Uterus (tissue), 4 donors: Measurements from ENCODE around the gene STK32C. TPM values are rescaled to one million over a fixed set of nuclear protein-coding genes. Genes with fewer than 3 reads are reported as not detected.

Source experiments
- DNase-seq, 2 donors: peaks; one replicate each; pipeline ENCODE4 v3.0.0-alpha.2; 2019 to 2020
- H3K27ac ChIP-seq, 2 donors: fragments of 200-600 bp; sonication (generic); 1 replicate in 1 of 2; 2 replicates in 1 of 2; pipeline ENCODE4 v1.5.1; 2016 to 2018
- H3K27me3 ChIP-seq, 2 donors: fragments of 200-600 bp; sonication (generic); one replicate each; pipeline ENCODE4 v1.5.1; 2018 to 2019; ENCODE audit warnings: control low read depth in 1 of 2
- H3K36me3 ChIP-seq, 2 donors: fragments of 200-600 bp; sonication (generic); one replicate each; pipeline ENCODE4 v1.5.1; 2019; ENCODE audit warnings: control low read depth in 1 of 2
- H3K4me1 ChIP-seq, 2 donors: fragments of 200-600 bp; sonication (generic); one replicate each; pipeline ENCODE4 v1.5.1; 2018 to 2019; ENCODE audit warnings: control low read depth in 1 of 2
- H3K4me3 ChIP-seq, 2 donors: fragments of 200-600 bp; sonication (generic); 1 replicate in 1 of 2; 2 replicates in 1 of 2; pipeline ENCODE4 v1.5.1; 2018 to 2019; ENCODE audit warnings: mild to moderate bottlenecking in 1 of 2
- H3K9me3 ChIP-seq, 2 donors: fragments of 200-600 bp; sonication (generic); one replicate each; pipeline ENCODE4 v1.5.1; 2019; ENCODE audit warnings: control low read depth in 1 of 2
- CTCF ChIP-seq, 4 experiments: fragments of 200-600 bp in 2 of 4; fragments of 450-650 bp in 2 of 4; sonication (generic) in 2 of 4; IDR thresholded peaks; one replicate each; pipeline ENCODE4 v1.5.1; 2016 to 2019; ENCODE audit warnings: antibody characterized with exemption in 4 of 4, mild to moderate bottlenecking in 2 of 4, moderate library complexity in 1 of 4
- POLR2A ChIP-seq, 2 donors: fragments of 450-650 bp; IDR thresholded peaks; one replicate each; pipeline ENCODE4 v1.6.1; 2016; ENCODE audit warnings: antibody characterized with exemption in 2 of 2, mild to moderate bottlenecking in 1 of 2, moderate library complexity in 1 of 2
- intact Hi-C: fragments of 100-400 bp; cut with DNase I; formaldehyde crosslinking; loops from one replicate; pipeline ENCODE4 v1.15.1; 2023; ENCODE audit warnings: low total_unique reads
- total RNA-seq, 4 donors: library from RNA; depleted of rRNA in 3 of 4; stranded (reverse); fragments of >200 nt in 3 of 4; gene quantifications; one replicate each; pipeline versions ENCODE4 v1.1.0 to v1.2.4, GENCODE V29; 2014 to 2023
- donor health status: DM: yes; HTN: yes; CAD: no.

STK32C gene
- total RNA-seq, 4 donors from 2014 or later = 0.51 to 17.2 (median 3.2) TPM

DNA sequence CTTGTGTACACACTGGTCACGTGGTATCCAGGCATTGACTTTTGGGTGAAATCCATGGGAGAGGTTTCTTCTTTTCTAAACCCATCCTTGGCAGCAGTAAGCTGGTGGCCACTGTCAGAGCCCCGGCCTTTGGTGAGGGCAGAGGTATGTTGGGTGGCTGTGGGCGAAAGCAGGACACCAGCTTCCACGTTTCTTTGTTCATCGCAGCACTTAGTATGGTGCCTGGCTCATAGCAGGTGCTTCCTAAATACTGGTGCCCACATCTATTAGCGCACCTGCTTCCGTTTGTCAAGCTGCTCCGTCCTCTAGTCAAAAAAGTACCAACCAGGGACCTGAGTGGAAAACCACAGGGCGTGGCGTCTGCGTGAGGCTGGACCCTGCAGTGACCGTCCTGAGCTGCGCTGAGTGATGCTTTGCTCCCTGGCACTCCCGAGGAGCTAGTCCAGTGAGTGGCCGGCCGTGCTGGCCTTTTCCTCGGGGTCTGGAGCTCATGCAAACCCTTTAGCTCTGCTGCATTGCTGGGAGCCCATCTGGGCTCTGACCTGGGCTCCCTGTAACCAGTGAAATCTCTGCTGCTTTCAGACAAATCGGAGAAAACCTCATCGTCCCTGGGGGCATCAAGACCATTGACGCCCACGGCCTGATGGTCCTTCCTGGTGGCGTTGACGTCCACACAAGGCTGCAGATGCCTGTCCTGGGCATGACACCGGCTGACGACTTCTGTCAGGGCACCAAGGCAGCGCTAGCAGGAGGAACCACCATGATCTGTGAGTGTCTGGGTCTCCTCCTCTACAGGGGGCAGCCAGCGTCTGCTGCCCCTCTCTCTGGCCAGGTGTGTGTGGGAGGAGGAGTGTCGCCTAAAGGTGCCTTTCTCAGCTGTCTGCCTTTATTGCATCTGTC is 115.4 kb downstream of the STK32C start:
- Histone ChIP-seq H3K36me3 (no peaks in the 10 kb centered on the region), H3K27ac (no peak overlapping the region), H3K27me3 (peaks cover 7 to 13% of the 10 kb centered on the region in 2 donors), H3K4me3 (no peak overlapping the region), H3K4me1 (peaks cover 0 to 8% of the 10 kb centered on the region in 2 donors), H3K9me3 (no peaks in the 10 kb centered on the region)
- intact Hi-C loops = no loop called here
- TF ChIP-seq POLR2A (IDR thresholded peaks at IDR 0.05) = no peak
- no peak for TF ChIP-seq CTCF (IDR thresholded peaks at IDR 0.05)
- no peak for DNase-seq

- Histone ChIP-seq H3K27ac (no peak overlapping the region), H3K36me3 (no peaks in the 10 kb centered on the region), H3K27me3 (peaks cover 7 to 16% of the 10 kb centered on the region in 2 donors), H3K4me1 (peaks cover 0 to 27% of the 10 kb centered on the region in 2 donors), H3K9me3 (no peaks in the 10 kb centered on the region), H3K4me3 (no peak overlapping the region)
- no peak for DNase-seq
- intact Hi-C loops = no loop called here
- TF ChIP-seq CTCF (IDR thresholded peaks at IDR 0.05) = no peak
- no peak for TF ChIP-seq POLR2A (IDR thresholded peaks at IDR 0.05)
Observed at GRCh38 chr10:132189810-132190422, 117.8 kb downstream of the STK32C start.

GRCh38 chr10:132189016-132189415 is 118.7 kb downstream of the STK32C start:
- Histone ChIP-seq H3K27ac (no peak overlapping the region), H3K36me3 (no peaks in the 10 kb centered on the region), H3K9me3 (no peaks in the 10 kb centered on the region), H3K27me3 (peaks cover 7 to 16% of the 10 kb centered on the region in 2 donors), H3K4me3 (no peak overlapping the region), H3K4me1 (peaks cover 0 to 27% of the 10 kb centered on the region in 2 donors)
- TF ChIP-seq POLR2A (IDR thresholded peaks at IDR 0.05) = no peak
- no peak for TF ChIP-seq CTCF (IDR thresholded peaks at IDR 0.05)
- no peak for DNase-seq
- intact Hi-C loops = no loop called here

DNA sequence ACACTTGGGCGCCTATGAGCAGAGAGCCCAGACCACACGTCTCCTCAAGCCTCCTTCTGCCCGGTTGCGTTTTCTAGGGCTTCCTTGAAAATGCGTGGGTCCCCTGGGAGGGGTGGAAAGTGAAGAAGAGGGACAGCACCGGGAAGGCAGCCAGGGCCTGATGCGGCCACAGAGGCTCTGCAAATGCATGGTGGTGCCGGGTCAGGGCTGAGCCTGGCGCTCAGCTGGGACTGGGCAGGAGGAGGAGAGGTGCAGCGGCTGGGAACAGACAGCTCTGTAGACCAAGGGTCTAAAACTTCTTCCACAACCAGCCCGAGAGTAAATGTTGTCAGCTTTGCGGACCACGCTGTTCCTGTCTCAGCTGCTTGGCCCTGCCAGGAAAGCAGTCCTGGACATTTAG is 119.4 kb downstream of the STK32C start:
- no peak overlapping the region for H3K27ac ChIP-seq
- peaks cover 7 to 16% of the 10 kb centered on the region in 2 donors for H3K27me3 ChIP-seq
- peaks cover 0 to 27% of the 10 kb centered on the region in 2 donors for H3K4me1 ChIP-seq
- TF ChIP-seq POLR2A (IDR thresholded peaks at IDR 0.05) (no peak), CTCF (IDR thresholded peaks at IDR 0.05) (no peak)
- no peak overlapping the region for H3K4me3 ChIP-seq
- no peaks in the 10 kb centered on the region for H3K36me3 ChIP-seq
- intact Hi-C loops = no loop called here
- H3K9me3 ChIP-seq = no peaks in the 10 kb centered on the region
- no peak for DNase-seq
